OCI-LY7 (cell line): ENCODE results near the gene OR6K2. TPM values are rescaled to one million over a fixed set of nuclear protein-coding genes. Genes with fewer than 3 reads are reported as not detected.

Experiments used
- BruUV-seq: library from RNA; stranded (reverse); fragments of 400-500 nt; replicated peaks from 2 replicates; lab custom pipeline; 2021; lab: Mats Ljungman, UMichigan
- CTCF ChIA-PET: fragments of 300-600 bp; sonication (Branson Sonifier 250); formaldehyde crosslinking; loops from one replicate; lab custom pipeline; 2022; ENCODE audit warnings: antibody characterized with exemption; ENCODE audit not compliant: unreplicated experiment; lab: Charles Lee
- POLR2A ChIA-PET: fragments of 300-600 bp; sonication (Branson Sonifier 250); formaldehyde crosslinking; loops from one replicate; lab custom pipeline; 2022; ENCODE audit warnings: antibody characterized with exemption; lab: Charles Lee
- DNase-seq: peaks from one replicate; pipeline ENCODE4 v3.0.0-alpha.2; 2015; ENCODE audit warnings: low spot score
- H2AFZ ChIP-seq: fragments of 200-600 bp; sonication (generic), shearing (Covaris generic); 2 replicates; pipeline ENCODE4 v1.6.1; 2014; ENCODE audit warnings: mild to moderate bottlenecking, antibody characterized with exemption, low read length, moderate library complexity
- H3K27ac ChIP-seq: fragments of 200-600 bp; sonication (generic); 2 replicates; pipeline ENCODE4 v1.5.1; 2014; ENCODE audit warnings: mixed run types, low read depth, mild to moderate bottlenecking, moderate library complexity, low read length, inconsistent platforms; ENCODE audit not compliant: poor library complexity, severe bottlenecking
- H3K36me3 ChIP-seq: fragments of 200-600 bp; sonication (generic); 2 replicates; pipeline ENCODE4 v1.6.1; 2014; ENCODE audit warnings: mild to moderate bottlenecking, antibody characterized with exemption, low read length, moderate library complexity, mixed read lengths; ENCODE audit not compliant: insufficient read depth
- H3K4me1 ChIP-seq: fragments of 200-600 bp; sonication (generic); 2 replicates; pipeline ENCODE4 v1.5.1; 2014; ENCODE audit warnings: mild to moderate bottlenecking, low read length; ENCODE audit not compliant: insufficient read depth, poor library complexity, severe bottlenecking
- H3K4me2 ChIP-seq: fragments of 200-600 bp; sonication (generic); 2 replicates; pipeline ENCODE4 v1.6.1; 2014; ENCODE audit warnings: mild to moderate bottlenecking, low read length
- H3K4me3 ChIP-seq: fragments of 200-600 bp; sonication (generic); 2 replicates; pipeline ENCODE4 v1.5.1; 2014; ENCODE audit warnings: mild to moderate bottlenecking, low read depth, low read length; ENCODE audit not compliant: poor library complexity, severe bottlenecking
- H3K79me2 ChIP-seq: fragments of 200-600 bp; sonication (generic); 2 replicates; pipeline ENCODE4 v1.6.1; 2016; ENCODE audit warnings: low read depth, mild to moderate bottlenecking, low read length, moderate library complexity, mixed read lengths; ENCODE audit not compliant: insufficient read depth
- H3K9me2 ChIP-seq: fragments of 200-600 bp; sonication (generic); 2 replicates; pipeline ENCODE4 v1.6.1; 2016; ENCODE audit warnings: mild to moderate bottlenecking, low read length, mixed read lengths; ENCODE audit not compliant: insufficient read depth
- H3K9me3 ChIP-seq: fragments of 200-600 bp; sonication (generic); 2 replicates; pipeline ENCODE4 v1.6.1; 2014; ENCODE audit warnings: mild to moderate bottlenecking, mixed run types, low read length, mixed read lengths
- H4K20me1 ChIP-seq: fragments of 200-600 bp; sonication (generic); 2 replicates; pipeline ENCODE4 v1.6.1; 2014; ENCODE audit warnings: mild to moderate bottlenecking, antibody characterized with exemption, low read length, moderate library complexity, mixed read lengths; ENCODE audit not compliant: insufficient read depth
- CTCF ChIP-seq: fragments of 200-600 bp; sonication (generic); conservative IDR thresholded peaks from 2 replicates; pipeline ENCODE4 v1.5.1; 2014; ENCODE audit warnings: mild to moderate bottlenecking, antibody characterized with exemption, low read length, moderate library complexity, mixed read lengths
- EZH2phosphoT487 ChIP-seq: fragments of 200-600 bp; sonication (generic); IDR thresholded peaks from 2 replicates; pipeline ENCODE4 v1.6.1; 2018; ENCODE audit warnings: low read depth, borderline replicate concordance, mild to moderate bottlenecking, mixed run types, antibody characterized with exemption, low read length, moderate library complexity, mixed read lengths
- intact Hi-C: fragments of 100-400 bp; cut with micrococcal nuclease; formaldehyde crosslinking; loops from one replicate; pipeline ENCODE4 v1.10.0; 2022; ENCODE audit not compliant: unreplicated experiment
- total RNA-seq, 2 experiments: library from RNA; depleted of rRNA in 1 of 2; stranded (reverse); fragments of >200 nt in 1 of 2; shearing (Covaris generic) in 1 of 2; gene quantifications; 2 replicates each; pipeline ENCODE4 v1.2.3, GENCODE V29; 2014 to 2022

OR6K2 gene
- total RNA-seq, 2 experiments from 2014 or later: not detected

GRCh38 chr1:158681606-158682005 is 18.8 kb downstream of the OR6K2 start:
- TF ChIP-seq EZH2phosphoT487 (no peak), CTCF (no peak)
- no peak overlapping the region for H3K4me2 ChIP-seq
- H3K4me1 ChIP-seq: no peaks in the 10 kb centered on the region
- intact Hi-C loops: no loop called here
- no peak overlapping the region for H2AFZ ChIP-seq
- ChIA-PET CTCF (no interaction called here), POLR2A (no interaction called here)
- no peaks in the 10 kb centered on the region for H3K79me2 ChIP-seq
- no peaks in the 10 kb centered on the region for H3K9me3 ChIP-seq
- H4K20me1 ChIP-seq: no peaks in the 10 kb centered on the region
- DNase-seq: no peak
- no peaks in the 10 kb centered on the region for H3K36me3 ChIP-seq
- BruUV-seq: no TSS peak
- H3K27ac ChIP-seq: no peak overlapping the region
- H3K9me2 ChIP-seq: no peaks in the 10 kb centered on the region
- no peak overlapping the region for H3K4me3 ChIP-seq

GRCh38 chr1:158679289-158679688 is 21.2 kb downstream of the OR6K2 start:
- no peaks in the 10 kb centered on the region for H3K9me3 ChIP-seq
- DNase-seq: no peak
- H4K20me1 ChIP-seq: no peaks in the 10 kb centered on the region
- POLR2A ChIA-PET: no interaction called here
- H3K36me3 ChIP-seq: no peaks in the 10 kb centered on the region
- H3K4me3 ChIP-seq: no peak overlapping the region
- H3K4me2 ChIP-seq: no peak overlapping the region
- intact Hi-C loops: no loop called here
- H3K27ac ChIP-seq: no peak overlapping the region
- H2AFZ ChIP-seq: no peak overlapping the region
- H3K9me2 ChIP-seq: no peaks in the 10 kb centered on the region
- CTCF ChIA-PET: no interaction called here
- no peaks in the 10 kb centered on the region for H3K4me1 ChIP-seq
- TF ChIP-seq CTCF: no peak
- no TSS peak for BruUV-seq
- no peaks in the 10 kb centered on the region for H3K79me2 ChIP-seq

- Histone ChIP-seq H3K4me1 (no peaks in the 10 kb centered on the region), H3K9me3 (no peaks in the 10 kb centered on the region), H3K9me2 (no peaks in the 10 kb centered on the region), H3K4me3 (no peak overlapping the region), H3K4me2 (no peak overlapping the region), H2AFZ (no peak overlapping the region), H3K36me3 (no peaks in the 10 kb centered on the region), H3K79me2 (no peaks in the 10 kb centered on the region), H3K27ac (no peak overlapping the region), H4K20me1 (no peaks in the 10 kb centered on the region)
- ChIA-PET POLR2A (no interaction called here), CTCF (no interaction called here)
- BruUV-seq: no TSS peak
- intact Hi-C loops: no loop called here
- DNase-seq: no peak
- TF ChIP-seq CTCF (no peak), EZH2phosphoT487 (no peak)
Observed at GRCh38 chr1:158675563-158676323, 24.7 kb downstream of the OR6K2 start.
